HG03571 (cell line): ENCODE results near the gene C1orf21.

Experiments used
- ATAC-seq: cut with Tn5 transposase; IDR thresholded peaks from one replicate; pipeline ENCODE4 v1.9.1; 2021; ENCODE audit not compliant: unreplicated experiment

The C1orf21 gene

GRCh38 chr1:184624626-184625025, 237.8 kb downstream of the C1orf21 start:
- ATAC-seq, result no peak

- no peak for ATAC-seq
Measured at GRCh38 chr1:184625271-184625670, 238.4 kb downstream of the C1orf21 start.

GRCh38 chr1:184626076-184627006, 239.5 kb downstream of the C1orf21 start:
- ATAC-seq, result no peak

GRCh38 chr1:184627007-184627341, 240.1 kb downstream of the C1orf21 start:
- no peak for ATAC-seq

GRCh38 chr1:184629266-184629665, 242.4 kb downstream of the C1orf21 start:
- ATAC-seq, result no peak

GRCh38 chr1:184630679-184631060, 243.8 kb downstream of the C1orf21 start:
- ATAC-seq, result no peak

- ATAC-seq, result no peak
Measured at GRCh38 chr1:184632415-184633175, 245.8 kb downstream of the C1orf21 start.

GRCh38 chr1:184633785-184634184, 247.0 kb downstream of the C1orf21 start:
- ATAC-seq, result no peak

- no peak for ATAC-seq
Measured at GRCh38 chr1:184634296-184634695, 247.5 kb downstream of the C1orf21 start.

- ATAC-seq, result no peak
Measured at GRCh38 chr1:184635347-184635979, 248.6 kb downstream of the C1orf21 start.

GRCh38 chr1:184635980-184636431, 249.2 kb downstream of the C1orf21 start:
- no peak for ATAC-seq

- ATAC-seq, result no peak
Measured at GRCh38 chr1:184637664-184638240, 250.9 kb downstream of the C1orf21 start.

- ATAC-seq, result no peak
Measured at GRCh38 chr1:184639205-184639604, 252.4 kb downstream of the C1orf21 start.

GRCh38 chr1:184640505-184640904, 253.7 kb downstream of the C1orf21 start:
- ATAC-seq, result no peak

GRCh38 chr1:184641894-184642293, 255.1 kb downstream of the C1orf21 start:
- ATAC-seq, result no peak

- ATAC-seq, result no peak
Measured at GRCh38 chr1:184643661-184644060, 256.8 kb downstream of the C1orf21 start.

- ATAC-seq, result no peak
Measured at GRCh38 chr1:184644771-184645170, 257.9 kb downstream of the C1orf21 start.

- ATAC-seq, result no peak
Measured at GRCh38 chr1:184646178-184646701, 259.4 kb downstream of the C1orf21 start.

- ATAC-seq, result no peak
Measured at GRCh38 chr1:184646824-184647223, 260.0 kb downstream of the C1orf21 start.

- no peak for ATAC-seq
Measured at GRCh38 chr1:184647471-184647870, 260.6 kb downstream of the C1orf21 start.
